Stimulated activated CD4-positive, alpha-beta T cell treated with anti-CD3 and anti-CD28 coated beads, Interleukin-2, amount 100 ng/mL, for 24 hours (primary cell): ENCODE data around the gene RBMS3.
"Not testable (repeated sequence)": the region's sequence is repeated elsewhere in the genome, so short reads cannot be mapped to it uniquely, and the experiment has no call there.

ENCODE experiments used
- DNase-seq, 2 donors: peaks; one replicate each; pipeline ENCODE4 v3.0.0-alpha.2; 2020

RBMS3 gene

DNA sequence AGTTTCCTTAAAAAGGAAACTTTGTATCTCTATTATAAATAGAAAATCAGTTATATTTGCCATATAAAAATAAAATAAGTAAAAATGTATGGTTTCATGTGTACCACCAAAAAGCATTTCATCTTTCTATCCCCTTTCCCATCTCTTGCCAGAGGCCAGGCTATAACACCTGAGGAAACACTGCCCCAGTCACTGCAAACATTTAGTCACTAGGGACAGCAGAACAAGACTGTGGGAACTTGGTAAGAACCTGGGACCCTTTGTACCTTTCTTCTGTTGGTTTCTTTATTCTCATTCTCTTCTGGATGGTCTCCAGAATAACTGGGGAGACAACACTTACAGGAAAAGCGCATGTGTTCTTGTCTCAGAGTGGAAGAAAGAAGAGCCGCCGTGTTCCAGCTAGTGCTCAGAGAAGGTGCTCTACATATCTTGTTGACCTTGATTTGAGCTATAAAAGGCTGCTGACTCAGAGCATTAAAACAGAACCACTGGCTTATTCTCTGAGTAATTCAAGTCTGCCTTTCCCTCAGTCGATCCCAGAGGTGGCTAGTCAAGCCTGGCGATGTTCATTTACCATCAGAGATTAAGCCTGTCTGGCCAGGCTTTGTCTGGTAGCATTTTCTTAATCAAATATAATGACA lies 361.6 kb downstream of the RBMS3 start:
- DNase-seq = no peak

DNA sequence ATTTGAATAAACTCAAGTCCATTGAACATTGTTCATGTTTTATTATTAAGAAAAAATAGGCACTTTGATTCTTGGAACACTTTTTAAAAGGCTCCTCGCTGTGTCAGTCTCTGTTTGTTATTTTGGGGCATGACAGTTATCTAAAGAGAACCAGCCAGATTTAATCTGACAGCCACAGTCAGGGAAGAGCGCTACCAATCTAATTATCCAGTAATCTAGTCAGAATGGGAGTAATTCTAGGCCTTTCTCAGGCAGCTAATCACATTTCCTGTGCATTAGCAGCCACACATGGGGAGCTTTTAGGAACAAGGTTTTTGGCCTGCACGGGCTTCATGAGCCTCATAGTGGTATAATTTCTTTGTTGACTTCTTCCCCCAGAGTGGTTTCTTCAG lies 362.2 kb downstream of the RBMS3 start:
- DNase-seq = no peak

DNA sequence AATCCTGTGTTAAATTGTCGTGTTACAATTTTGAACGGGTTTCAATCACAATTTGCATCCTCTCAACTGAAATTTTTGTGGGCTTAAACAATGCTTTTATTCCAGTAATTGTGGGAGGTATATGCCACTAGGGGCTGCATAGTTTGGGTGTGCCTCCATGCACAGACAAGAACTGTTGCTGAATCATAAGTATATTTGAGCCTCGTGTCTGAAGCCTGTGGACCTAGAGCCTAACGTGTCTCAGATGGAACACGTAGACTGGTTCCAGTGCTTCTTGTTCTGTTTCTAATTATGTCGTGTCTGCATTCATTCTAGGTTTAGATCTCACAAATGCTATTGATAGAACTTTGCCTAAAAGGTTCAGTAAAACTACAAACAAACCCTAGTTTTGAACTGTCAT lies 363.4 kb downstream of the RBMS3 start:
- no peak for DNase-seq

DNA sequence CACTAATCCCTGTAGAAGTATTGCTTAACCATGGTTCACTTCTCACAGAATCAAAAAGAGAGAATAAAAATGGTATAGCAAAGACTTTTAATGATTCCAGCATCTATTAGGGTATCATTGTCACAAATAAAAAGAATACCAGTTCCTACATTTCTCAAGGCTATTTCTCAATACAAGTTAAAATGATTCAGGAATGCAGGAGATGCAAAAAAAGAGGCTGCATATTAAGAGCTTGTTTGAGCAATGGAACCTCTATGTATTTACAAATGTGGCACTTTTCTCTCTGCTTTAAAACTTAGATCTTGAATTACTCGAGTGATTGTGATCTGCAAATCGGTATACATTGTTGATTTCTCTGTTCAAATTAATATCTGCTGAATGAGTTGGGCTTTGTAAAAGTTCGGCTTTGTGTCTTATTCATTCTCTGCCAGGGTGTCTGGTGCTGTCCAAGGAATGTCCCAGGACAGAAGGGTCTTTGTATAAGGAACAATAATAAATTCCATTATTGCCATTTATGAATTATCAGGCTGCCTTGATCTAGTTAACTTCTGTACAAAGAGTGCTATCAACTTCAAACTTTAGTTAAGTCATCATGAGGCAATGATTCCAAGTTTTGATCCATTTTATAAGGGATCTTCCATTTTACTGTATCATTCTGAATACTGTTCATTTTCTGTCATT lies 364.2 kb downstream of the RBMS3 start:
- DNase-seq = no peak

DNA sequence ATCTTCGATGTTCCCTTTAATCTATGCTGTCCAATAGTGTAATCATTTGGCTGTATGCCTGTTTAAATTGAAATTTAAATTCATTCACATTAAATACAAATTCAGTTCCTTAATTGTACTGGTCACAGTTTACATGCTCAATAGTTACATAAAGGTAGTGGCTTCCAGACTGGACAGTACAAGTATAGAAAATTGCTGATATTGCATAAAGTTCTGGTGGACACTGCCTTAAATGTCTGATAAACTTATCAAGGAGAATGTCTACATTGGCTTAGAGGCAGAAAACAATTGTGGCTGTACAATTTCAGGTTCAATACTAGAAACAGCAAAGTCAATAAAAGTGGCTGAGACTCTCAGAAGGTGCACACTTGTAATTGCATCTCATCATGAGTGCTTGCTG lies 365.2 kb downstream of the RBMS3 start:
- DNase-seq = no peak

DNA sequence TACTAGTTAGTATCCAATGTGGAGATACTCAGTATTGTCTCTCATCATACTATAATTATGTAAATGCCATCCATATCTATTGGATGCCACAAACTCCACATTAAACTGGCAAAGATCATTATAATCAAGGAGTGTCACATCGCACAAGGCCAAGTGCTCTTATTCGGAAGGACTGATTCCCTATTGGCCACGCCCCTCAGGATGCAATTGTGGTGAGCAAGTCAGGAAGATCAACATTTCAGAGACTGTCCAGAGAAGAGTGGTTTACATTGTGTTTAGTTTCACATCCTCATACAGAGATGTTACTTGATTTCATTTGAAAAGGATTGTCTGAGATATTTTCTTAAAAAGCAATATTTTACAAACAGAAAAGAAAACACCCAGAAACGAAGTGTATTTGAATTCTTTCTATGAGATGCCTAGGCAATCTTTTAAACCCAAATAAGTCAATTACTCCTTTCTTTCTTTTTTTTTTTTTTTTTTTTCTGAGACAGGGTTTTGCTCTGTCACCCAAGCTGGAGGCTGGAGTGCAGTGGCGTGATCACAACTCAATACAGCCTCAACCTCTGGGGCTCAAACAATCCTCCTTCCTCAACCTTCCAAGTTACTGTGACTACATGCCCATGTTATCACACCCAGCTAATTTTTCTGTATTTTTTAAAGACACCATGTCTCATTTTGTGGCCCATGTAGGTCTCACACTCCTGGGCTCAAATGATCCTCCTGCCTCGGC lies 369.1 kb downstream of the RBMS3 start:
- DNase-seq = no peak

DNA sequence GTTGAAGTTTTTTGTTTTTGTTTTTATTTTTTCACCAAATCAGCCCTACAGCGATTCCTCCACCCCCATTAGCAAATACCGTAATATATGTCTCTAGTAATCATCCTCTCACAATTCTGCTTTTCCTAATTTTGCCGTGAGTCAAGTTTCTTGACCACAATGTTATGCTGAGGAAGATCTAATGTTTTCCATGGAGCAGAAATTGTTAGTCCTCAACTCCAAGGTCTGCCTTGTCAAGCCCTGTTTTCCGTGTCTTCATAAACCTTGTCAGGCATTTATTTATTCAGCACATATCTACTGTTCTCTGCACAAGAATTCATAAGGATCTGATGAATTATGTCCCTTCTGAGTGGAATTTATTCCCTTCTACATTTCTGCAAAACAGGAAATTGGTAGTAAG lies 372.8 kb downstream of the RBMS3 start:
- no peak for DNase-seq

DNA sequence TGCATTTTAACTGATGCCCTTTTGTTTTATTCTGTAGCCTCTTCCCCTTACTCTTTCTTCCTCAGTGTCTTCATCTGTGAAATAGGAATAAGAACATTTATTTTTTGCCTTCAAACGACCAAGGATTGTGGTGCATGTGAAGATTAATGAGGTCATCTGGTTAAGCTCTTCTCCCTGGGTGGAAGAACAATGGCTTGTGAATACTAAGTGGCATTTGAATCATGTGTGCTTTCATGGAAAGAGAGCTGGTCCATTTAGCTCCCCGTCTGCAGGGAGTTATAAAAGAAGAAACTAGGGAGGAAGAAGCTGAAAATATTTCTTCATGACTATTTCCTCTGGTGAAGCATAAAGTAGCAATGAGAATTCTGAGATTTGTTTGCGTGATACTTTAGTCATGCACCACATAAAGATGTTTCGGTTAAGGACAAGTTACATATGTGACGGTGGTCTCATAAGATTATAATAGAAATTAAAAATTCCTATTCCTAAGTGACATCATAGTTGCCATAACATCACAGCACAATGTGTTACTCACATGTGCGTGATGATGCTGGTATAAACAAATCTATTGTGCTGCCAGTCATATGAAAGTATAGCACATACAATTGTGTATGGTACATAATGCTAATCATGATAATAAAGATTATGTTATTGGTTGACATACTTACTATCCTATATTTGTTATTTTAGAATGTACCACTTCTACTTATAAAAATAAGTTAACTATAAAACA lies 374.3 kb downstream of the RBMS3 start:
- DNase-seq = no peak

DNA sequence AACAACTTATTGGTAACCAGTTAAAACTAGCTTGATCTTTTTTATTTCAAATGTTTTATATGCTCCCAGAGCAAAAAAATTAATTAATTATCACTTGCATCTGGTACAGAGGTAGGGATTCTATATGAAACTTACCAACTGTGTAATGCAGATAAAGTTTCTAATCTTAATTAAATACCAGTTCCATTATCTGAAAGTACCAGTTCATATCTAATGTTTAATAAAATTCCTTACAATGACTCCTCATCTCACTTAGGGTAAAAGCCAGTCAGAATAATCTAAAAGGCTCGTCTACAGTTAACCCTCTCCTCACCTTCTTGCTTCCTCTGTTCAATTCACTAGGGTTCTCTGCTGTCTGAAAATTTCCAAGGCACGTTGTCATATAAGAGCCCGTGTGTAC lies 384.8 kb downstream of the RBMS3 start:
- DNase-seq = no peak

DNA sequence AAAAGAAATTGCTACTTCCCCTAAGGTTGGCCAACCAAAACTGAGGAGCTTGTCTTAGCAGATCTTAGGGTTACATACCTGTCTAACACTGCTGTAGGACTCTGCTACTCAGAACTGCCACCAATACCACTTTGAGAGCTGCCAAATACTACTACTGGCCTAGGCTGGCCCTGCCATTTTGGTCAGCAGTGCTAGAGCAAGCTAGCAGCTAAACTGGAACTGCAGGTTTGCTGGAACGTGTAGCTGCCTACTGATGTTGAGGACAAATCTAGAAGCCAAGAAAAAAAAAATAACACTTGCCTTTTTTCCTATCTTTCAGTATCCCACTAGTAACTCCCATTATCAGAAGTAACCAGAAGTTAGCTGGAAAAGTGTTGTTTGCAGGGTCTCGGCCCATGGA lies 387.4 kb downstream of the RBMS3 start:
- no peak for DNase-seq

DNA sequence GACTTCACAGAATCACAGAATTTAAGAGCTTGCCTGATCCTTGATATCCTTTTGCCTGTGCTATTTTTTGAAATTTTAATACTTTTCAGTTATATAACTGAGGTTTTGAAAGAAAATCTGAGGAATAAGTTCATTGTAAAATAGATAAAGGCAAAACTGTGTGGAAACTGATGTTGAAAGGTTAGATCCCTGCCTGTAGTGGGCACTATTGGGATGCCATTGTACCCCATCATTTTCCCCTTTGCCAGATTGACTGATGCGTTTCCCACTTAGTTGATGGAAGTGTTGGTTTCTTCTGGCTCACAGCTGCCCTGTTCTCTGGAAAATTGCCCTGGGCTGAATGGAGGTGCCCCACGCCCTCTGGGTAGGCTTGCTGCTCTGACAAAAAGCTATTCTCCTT lies 387.9 kb downstream of the RBMS3 start:
- no peak for DNase-seq

DNA sequence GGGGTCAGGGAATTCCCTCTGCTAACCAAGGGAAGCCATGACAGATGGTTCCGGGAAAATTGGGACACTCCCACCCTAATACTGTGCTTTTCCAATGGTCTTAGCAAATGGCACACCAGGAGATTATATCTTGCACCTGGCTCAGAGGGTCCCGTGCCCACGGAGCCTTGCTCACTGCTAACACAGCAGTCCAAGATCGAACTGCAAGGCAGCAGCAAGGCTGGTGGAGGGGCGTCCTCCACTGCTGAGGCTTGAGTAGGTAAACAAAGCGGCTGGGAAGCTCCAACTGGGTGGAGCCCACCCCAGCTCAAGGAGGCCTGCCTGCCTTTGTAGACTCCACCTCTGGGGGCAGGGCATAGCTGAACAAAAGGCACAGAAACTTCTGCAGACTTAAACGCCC lies 389.6 kb downstream of the RBMS3 start:
- not testable (repeated sequence) for DNase-seq

DNA sequence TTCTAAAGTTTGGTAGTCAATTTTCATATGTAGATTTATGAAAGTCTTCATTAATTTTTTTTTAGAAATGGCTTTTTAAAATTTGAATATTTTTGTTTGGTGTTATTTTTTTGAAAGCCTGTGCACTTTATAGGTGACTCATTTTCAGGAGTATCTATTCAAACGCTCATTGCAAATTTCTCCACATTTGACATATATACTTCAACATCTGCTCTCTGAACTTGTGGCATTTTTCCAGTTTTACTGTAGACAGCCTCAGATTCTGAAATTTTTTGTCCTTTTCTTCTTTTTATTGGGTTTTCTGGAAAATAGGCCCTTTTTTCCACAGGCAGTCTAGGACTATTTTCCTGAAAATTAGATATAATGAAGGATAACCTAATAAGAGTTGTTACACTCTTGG lies 396.6 kb downstream of the RBMS3 start:
- DNase-seq = no peak

DNA sequence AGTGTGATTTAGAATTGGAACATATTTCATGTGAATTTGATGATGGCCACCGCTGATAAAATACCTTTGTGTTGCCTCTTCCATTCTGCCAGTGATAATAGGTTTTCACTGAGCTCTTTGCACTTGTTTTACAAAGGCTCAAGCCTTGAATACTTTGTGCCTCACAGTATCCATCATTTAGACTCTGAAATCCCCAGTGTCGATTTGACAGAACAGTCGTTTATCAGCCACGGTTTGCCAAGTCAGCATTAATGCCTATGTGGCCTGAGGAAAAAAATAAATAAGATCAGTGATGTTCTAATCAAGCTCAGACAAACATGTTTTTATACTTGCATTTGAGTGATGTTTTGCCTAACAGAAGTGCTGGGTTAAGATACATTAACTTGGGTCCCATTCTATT lies 399.1 kb downstream of the RBMS3 start:
- DNase-seq = no peak

DNA sequence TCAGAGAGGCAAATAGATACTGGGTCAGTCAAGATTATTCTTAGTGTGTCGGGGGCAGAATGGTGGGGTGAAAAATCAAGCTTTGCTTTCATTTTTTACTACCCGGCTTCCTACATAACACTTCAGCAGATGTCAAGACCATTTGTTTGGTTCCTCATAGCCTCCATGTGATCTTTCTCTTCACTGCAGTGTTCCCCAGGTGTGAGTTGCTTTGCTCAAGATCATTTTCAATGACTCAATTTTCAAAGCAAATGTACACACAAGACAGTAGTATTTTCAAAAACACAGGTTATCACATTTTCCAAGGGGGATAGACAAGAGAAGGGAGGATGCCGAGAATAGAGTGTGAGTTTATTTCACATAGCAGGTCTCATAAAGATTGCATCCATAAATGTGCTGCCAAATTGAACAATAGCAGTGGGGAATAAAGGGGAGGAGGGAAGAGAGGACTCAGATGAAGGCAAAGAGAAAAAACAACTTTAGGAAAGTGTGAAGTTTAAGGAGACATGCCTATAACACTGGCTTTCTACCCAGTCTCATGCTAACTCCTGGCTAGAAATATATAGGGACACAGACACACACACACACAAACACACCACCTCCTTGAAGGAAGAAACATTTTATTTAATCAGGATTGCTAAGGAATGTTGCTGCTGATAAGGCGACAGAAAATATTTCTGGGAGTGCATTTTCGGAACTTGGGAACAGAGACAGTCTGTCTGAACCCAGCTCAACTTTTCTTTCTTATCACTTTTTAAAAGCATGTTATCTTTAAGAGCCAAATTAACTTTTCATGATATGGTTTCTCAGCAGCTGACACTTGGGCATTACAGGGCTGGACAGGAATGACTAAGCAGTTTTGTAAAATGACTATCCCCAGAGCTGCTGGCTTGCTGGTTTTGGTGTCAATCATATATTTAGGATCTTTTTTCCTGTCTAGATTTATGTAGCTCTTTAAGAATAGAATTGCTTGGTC lies 402.4 kb downstream of the RBMS3 start:
- DNase-seq = no peak

DNA sequence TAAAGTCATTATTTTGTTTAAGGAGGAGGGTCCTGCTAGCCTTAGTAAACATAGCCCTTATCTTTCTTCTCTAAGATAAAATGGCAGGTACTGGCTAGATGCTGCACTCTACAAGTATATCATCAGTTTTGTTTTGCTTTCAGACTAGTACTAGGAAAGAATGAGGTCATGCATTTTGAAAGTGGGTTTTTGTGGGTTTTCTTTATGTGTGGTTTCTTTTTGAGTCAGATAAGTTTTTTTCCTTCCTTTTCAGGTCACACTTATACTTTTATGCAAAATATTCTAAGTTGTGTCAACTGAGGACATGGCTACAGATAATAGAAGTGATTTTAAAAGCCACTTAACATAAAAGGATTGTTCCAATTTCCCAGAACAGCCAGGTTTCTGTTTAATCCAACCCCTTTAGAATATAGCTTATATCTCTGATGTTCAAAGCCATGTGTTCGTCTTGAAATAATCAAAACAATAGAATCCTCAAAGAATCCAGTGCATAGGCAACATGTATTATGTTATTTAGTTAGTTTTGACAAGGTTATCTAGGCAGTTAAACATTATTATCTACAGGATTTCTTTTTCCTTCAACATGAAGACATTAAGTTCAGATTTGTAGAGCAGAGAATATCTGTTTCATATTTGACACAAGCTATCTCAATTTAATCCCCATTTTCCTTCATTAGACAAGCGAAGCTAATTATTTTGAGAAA lies 406.2 kb downstream of the RBMS3 start:
- DNase-seq = no peak

DNA sequence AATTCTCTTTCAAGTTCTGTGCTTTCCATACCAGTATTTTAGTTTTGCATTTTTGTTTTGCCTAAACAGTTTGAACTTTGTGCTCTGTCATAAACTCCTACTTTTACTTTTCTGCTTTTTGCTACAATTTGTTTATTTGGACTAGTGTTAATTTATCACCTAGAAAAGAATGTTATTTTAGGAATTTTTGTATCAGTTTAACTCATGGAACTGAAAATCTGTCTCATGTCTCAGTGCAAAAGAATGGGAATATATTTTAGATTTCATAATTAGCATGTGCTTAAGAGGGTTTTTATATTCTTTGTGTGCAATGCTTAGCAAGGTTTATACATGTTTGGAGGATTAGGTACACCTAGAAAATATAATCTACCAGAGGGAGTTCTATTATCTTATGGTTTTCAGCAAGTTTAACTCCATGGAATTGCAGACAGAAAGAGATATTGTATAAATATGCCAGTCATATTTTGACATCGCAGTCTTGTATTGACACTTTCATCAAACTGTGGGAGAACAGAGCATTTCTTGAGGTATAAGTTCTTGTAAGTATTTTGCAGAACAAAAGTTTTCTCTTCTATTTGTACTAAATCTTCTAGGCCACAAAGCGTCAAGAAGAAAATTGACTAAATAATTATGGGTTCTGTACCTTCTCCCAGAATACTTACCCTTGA lies 409.9 kb downstream of the RBMS3 start:
- DNase-seq = no peak

DNA sequence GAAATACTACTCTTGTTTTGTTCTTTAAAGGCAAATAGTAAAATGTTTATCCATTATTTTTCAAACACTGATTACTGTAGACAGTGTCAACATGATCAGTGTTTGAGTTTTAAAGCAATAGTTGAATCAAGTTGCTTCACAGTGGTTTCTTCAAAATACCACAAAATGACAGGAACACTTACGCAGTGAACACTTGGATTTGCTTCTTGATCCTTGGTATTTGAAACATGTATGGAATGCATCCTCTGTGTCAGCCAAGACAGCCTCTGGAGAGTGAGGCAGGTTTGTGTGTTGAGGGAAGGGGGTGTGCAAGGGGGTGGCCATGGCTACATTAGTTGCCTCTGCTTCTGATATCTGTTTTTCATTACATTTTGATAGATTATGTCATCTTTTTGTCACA lies 413.0 kb downstream of the RBMS3 start:
- no peak for DNase-seq

DNA sequence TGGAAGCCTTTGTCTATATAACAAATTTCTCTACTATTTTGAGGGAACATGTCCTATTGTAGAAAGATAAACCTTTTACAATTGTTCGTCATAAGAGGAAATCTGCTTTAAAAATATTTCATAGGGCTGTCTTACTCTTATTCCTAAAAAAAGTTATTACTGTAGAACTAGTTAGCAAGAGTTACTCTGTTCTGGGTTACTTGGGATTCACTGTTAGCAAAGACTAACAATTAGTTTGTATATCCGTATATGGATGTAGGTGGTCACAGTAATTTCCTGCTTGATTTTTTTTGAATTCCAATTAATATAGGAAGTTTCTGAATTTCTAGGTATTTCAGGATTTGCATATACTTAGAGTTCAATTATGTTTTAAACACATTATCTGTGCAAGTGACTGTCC lies 413.5 kb downstream of the RBMS3 start:
- no peak for DNase-seq

DNA sequence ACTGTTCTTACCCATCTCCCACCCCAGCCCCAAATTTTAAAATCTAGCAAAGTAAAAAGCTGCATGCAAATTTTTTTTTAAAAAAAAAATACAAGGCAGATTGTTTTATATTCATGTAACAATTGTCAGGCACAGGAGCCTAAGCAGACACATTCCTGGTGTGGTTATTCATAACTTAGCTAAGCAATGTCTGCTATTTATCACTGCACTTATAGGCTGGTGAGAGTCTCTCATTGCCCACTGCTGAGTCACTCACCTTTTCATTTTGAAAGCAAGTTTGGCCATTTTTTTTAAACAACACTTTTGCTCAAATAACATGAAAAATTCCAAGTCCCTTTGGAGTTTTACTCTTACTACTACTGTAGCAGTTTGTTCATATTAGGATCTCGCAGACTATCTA lies 413.9 kb downstream of the RBMS3 start:
- no peak for DNase-seq

DNA sequence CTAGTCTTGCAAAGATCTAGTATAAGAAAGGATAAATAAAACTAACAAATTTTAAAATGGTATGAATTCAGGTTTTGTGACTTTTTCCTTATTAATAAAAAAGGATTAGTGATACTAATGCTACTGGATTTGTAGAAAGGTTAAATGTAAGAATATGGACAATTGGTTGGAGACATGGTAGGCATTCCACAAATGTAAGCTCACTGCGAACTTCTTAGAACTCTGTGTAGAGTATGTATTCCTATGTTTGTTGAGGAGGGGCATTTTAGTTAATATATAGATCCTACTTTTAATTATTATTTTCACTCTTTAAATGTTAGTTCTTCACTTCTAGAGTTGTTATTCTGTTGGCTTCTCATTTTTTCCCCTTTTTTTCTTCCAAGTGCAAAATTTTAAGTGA lies 414.3 kb downstream of the RBMS3 start:
- DNase-seq = no peak
